Esophagus (tissue), 2 donors: ENCODE measurements around the gene B3GAT2. TPM values are rescaled to one million over a fixed set of nuclear protein-coding genes. Genes with fewer than 3 reads are reported as not detected.
A peak's percentile ranks its signal among the peaks of the same experiment; 100 is the strongest.

ENCODE experiments used
- H3K27ac ChIP-seq, 2 donors: one replicate each; pipeline ENCODE4 v1.5.1; 2013; ENCODE audit warnings: low read depth in 2 of 2, mild to moderate bottlenecking in 2 of 2, inconsistent platforms in 1 of 2, low read length in 1 of 2, moderate library complexity in 1 of 2
- H3K27me3 ChIP-seq, 2 donors: one replicate each; pipeline ENCODE4 v1.6.1; 2013; ENCODE audit warnings: low read length in 2 of 2, control low read depth in 1 of 2, mild to moderate bottlenecking in 1 of 2; ENCODE audit not compliant: insufficient read depth in 2 of 2, control insufficient read depth in 1 of 2
- H3K36me3 ChIP-seq, 2 donors: one replicate each; pipeline ENCODE4 v1.6.1; 2013; ENCODE audit warnings: low read length in 1 of 2; ENCODE audit not compliant: control insufficient read depth in 2 of 2, insufficient read depth in 2 of 2
- H3K4me1 ChIP-seq, 2 donors: one replicate each; pipeline ENCODE4 v1.6.1; 2013; ENCODE audit warnings: low read length in 1 of 2; ENCODE audit not compliant: control insufficient read depth in 2 of 2, insufficient read depth in 2 of 2
- H3K4me3 ChIP-seq, 2 donors: one replicate each; pipeline ENCODE4 v1.5.1; 2013; ENCODE audit warnings: low read length in 2 of 2, mild to moderate bottlenecking in 2 of 2, low read depth in 1 of 2, moderate library complexity in 1 of 2
- H3K9me3 ChIP-seq, 2 donors: one replicate each; pipeline ENCODE4 v1.6.1; 2013; ENCODE audit warnings: mild to moderate bottlenecking in 2 of 2, low read depth in 1 of 2, low read length in 1 of 2, moderate library complexity in 1 of 2; ENCODE audit not compliant: control insufficient read depth in 2 of 2, insufficient read depth in 1 of 2
- WGBS, 2 donors: extraction: QIAGEN DNeasy Blood & Tissue Kit; methylation state at CpG; one replicate each; pipeline ENCODE4 v1.1.7; 2013; 5-methylcytosine and 5-hydroxymethylcytosine counted together
- polyA plus RNA-seq, 2 donors: library from polyadenylated mRNA; stranded (reverse); fragments of 200-250 nt; gene quantifications; one replicate each; pipeline ENCODE4 v1.2.3, GENCODE V29; 2013
- donor health status: healthy with polysubstance abuse.
- donor health status: Bipolar disorder and iron deficiency.

Gene B3GAT2
- polyA plus RNA-seq, 2 donors = 0.08 to 0.10 TPM

DNA sequence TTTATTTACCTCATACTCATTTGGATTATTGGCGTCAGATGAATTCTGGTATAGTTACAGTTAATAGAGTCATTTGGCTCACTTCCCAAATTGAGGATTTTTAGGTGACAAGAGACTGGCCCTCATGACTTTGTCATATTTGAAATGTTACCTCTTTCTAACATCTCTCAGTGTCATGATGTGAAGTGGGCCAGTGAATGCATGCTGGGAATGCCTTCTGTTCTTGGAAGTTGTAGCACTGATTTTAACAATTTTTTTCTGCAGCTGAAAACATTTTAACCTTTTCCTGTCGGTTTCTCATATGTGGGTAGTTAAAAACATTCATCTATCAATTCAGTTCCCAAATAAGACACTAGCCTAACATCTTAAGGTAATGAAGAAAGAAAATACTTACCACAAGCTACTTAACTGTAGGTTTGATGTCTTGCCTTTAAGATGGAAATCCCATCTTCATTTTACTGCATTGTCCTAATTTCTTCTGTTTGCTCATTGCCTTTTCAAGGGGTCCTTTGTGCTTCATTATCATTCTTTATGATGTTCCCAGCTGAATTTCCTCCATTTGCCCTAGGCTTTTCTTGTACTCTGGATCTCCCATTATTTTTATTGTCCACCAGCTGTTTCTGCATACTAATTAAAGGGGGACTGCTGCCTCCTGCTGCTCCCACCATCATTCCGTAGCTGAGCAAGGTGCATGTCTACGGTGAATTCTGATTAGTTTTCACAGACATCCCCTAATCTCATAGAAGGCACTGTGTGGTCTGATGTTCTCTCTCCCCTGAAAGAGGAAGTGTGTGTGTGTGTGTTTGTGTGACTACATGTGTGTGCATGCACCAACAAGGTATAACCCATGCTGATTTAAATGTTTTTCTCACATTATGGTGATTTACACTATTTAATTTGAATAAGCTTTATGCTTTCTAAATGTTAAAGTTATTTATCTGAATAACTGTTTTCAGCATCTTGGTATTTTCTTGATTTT lies 109.5 kb downstream of the B3GAT2 start:
- Histone ChIP-seq H3K36me3 (no peaks in the 10 kb centered on the region), H3K4me3 (no peak overlapping the region), H3K27ac (no peak overlapping the region), H3K4me1 (peaks cover 0 to 6% of the 10 kb centered on the region in 2 donors), H3K9me3 (no peaks in the 10 kb centered on the region), H3K27me3 (no peaks in the 10 kb centered on the region)
- WGBS, 2 donors = 88 to 92% methylated on average over 4 of the region's 4 CpGs

GRCh38 chr6:70846207-70846835 lies 110.5 kb downstream of the B3GAT2 start:
- WGBS, 2 donors = 61 to 79% methylated on average over 8 of the region's 8 CpGs
- no peaks in the 10 kb centered on the region for H3K36me3 ChIP-seq

DNA sequence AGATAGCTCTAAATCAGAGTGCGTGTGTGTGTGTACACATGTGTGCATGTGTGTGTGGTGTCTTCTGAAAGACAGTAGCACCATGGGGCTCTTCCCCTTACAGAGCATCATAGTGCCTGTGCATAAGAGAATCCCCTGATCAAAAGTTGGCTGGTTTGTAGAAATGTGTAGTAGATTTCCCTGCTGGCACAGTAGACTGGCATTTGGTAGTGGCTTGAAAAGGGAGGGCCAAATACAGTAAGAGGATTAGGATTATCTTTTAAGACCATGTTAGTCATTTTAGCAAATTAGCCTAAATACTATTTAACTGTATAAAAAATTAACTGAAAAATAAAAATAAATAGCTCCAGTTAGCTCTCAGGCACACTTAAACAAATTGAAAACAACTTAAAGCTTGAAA lies 112.6 kb downstream of the B3GAT2 start:
- WGBS, 2 donors = 96 to 100% methylated on average over 1 of the region's 1 CpG
- Histone ChIP-seq H3K36me3 (peaks cover 0 to 2% of the 10 kb centered on the region in 2 donors), H3K27me3 (no peaks in the 10 kb centered on the region), H3K27ac (no peak overlapping the region), H3K9me3 (no peaks in the 10 kb centered on the region), H3K4me3 (no peak overlapping the region), H3K4me1 (peaks cover 0 to 6% of the 10 kb centered on the region in 2 donors)

More at GRCh38 chr6:70846207-70846835, 110.5 kb downstream of the B3GAT2 start:
- Histone ChIP-seq H3K4me1 (peaks cover 0 to 6% of the 10 kb centered on the region in 2 donors), H3K27ac (peak overlapping the region in 1 of 2 donors; percentile 53), H3K27me3 (no peaks in the 10 kb centered on the region), H3K4me3 (no peak overlapping the region), H3K9me3 (no peaks in the 10 kb centered on the region)

- no peaks in the 10 kb centered on the region for H3K27me3 ChIP-seq
- peaks cover 0 to 2% of the 10 kb centered on the region in 2 donors for H3K36me3 ChIP-seq
- no peak overlapping the region for H3K4me3 ChIP-seq
- H3K9me3 ChIP-seq = no peaks in the 10 kb centered on the region
- no peak overlapping the region for H3K27ac ChIP-seq
- 87 to 90% methylated on average over 4 of the region's 4 CpGs for WGBS, 2 donors
- peaks cover 0 to 6% of the 10 kb centered on the region in 2 donors for H3K4me1 ChIP-seq
Measured at GRCh38 chr6:70843328-70843918, 113.4 kb downstream of the B3GAT2 start.

GRCh38 chr6:70842541-70842940 lies 114.3 kb downstream of the B3GAT2 start:
- peaks cover 0 to 6% of the 10 kb centered on the region in 2 donors for H3K4me1 ChIP-seq
- peaks cover 0 to 2% of the 10 kb centered on the region in 2 donors for H3K36me3 ChIP-seq
- no peaks in the 10 kb centered on the region for H3K9me3 ChIP-seq
- no peak overlapping the region for H3K4me3 ChIP-seq
- 97 to 98% methylated on average over 8 of the region's 8 CpGs for WGBS, 2 donors
- no peak overlapping the region for H3K27ac ChIP-seq
- H3K27me3 ChIP-seq = no peaks in the 10 kb centered on the region

DNA sequence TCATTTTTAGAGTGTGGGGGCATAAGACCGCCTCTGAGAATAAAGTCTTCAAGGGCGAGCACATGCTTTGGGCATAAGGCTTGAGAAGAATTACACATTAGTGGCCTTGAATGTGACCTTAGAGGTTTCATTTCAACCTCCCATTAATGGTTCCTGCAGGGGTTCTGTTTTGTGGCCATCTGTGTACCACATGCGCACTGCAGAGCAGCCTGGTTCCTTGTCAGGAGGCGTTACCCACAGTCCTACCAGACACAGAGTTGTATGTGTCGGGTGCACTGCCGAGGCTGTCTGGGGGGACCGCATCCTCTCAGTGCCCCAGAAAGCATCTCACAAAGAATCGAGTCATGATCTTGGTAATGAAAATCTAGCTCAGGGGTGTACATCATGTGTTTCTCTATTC lies 115.7 kb downstream of the B3GAT2 start:
- no peak overlapping the region for H3K27ac ChIP-seq
- H3K4me1 ChIP-seq = peaks cover 0 to 2% of the 10 kb centered on the region in 2 donors
- WGBS, 2 donors = 96 to 97% methylated on average over 8 of the region's 8 CpGs
- no peaks in the 10 kb centered on the region for H3K9me3 ChIP-seq
- H3K4me3 ChIP-seq = no peak overlapping the region
- peaks cover 0 to 2% of the 10 kb centered on the region in 2 donors for H3K36me3 ChIP-seq
- no peaks in the 10 kb centered on the region for H3K27me3 ChIP-seq

DNA sequence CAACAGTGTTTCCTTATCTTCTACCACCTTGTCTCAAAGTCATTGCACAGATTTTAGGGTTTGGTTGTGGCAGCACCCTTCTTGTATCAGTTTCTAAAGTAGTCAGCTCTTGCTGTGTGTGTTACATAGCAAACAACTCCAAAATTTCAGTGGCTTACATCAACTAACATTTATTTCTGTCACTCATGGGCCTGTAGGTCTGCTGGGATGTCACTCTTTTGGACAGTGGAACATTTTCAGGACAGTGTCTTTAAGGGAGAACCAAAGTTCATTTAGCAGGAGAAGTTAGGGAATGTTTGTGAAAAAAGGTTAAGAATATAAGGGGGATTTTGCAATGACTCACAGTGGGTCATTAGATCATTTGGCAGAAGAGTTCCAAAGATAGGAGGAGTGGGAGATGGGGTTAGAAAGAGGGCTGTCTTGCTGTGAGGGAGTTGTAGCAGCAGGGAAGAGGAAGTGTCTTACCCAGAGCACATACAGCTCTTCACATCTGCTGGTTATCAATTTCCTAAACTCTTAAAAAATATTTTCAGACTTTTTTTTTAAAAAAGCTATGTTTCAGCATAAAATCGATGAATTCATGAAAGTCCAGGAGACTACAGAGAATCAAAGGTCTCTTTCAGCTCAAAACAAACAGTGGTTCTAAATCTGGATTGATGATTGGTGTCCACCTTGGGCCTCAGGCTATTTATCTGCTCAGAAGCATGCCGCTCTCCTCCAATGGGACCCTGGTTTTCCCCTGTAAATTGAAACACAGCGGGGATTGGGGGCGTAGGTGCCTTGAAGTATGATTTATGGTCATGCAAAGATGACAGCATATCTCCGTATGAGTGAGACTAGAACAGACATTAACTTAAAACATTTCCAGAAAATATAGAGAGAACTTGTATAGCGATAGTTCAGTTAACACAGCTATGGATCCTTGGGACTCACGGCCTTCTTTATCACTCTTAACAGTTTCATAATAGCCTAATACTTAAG lies 117.3 kb downstream of the B3GAT2 start:
- peaks cover 0 to 2% of the 10 kb centered on the region in 2 donors for H3K36me3 ChIP-seq
- H3K27ac ChIP-seq = no peak overlapping the region
- no peak overlapping the region for H3K4me3 ChIP-seq
- 93 to 96% methylated on average over 7 of the region's 7 CpGs for WGBS, 2 donors
- no peaks in the 10 kb centered on the region for H3K9me3 ChIP-seq
- H3K27me3 ChIP-seq = no peaks in the 10 kb centered on the region
- no peaks in the 10 kb centered on the region for H3K4me1 ChIP-seq

DNA sequence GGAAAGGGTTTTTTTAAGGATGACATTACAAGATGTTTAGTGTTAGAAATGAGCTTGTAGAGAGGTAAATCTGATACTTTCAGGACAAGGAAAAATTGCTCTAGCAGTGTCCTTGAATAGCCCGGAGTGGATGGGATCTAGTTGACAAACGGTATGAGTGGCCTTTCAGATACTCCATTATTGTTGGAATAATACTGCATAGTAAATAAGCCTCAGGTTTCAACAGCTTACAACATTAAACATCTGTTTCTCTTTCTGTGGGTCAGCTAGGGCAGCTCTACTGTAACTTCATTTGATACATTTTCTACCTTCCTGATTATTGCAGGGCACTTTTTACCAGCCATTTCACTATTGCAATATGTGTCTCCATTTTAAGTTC lies 118.0 kb downstream of the B3GAT2 start:
- H3K9me3 ChIP-seq = no peaks in the 10 kb centered on the region
- H3K27ac ChIP-seq = no peak overlapping the region
- 85 to 92% methylated on average over 2 of the region's 2 CpGs for WGBS, 2 donors
- no peak overlapping the region for H3K4me3 ChIP-seq
- H3K27me3 ChIP-seq = no peaks in the 10 kb centered on the region
- no peaks in the 10 kb centered on the region for H3K4me1 ChIP-seq
- H3K36me3 ChIP-seq = peaks cover 0 to 2% of the 10 kb centered on the region in 2 donors

DNA sequence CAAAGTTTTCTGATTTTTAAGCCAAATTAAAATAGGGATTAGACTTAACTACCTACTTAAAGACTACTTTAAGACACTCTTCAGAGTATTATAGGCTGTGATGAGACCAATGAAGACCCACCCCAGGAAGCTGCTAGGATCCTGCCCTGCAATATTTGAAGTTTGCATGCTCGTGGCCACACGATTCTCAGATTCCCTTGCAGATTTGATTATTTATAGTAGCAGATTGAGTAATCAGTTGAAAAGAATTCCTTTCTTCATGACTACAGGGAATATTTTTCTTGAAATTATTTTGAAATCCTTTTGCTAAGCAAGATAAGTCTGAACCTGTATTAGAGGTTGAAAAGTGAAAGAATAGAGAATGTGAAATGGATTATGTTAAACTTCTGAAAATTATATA lies 122.3 kb downstream of the B3GAT2 start:
- 30 to 51% methylated on average over 2 of the region's 2 CpGs for WGBS, 2 donors
- H3K9me3 ChIP-seq = no peaks in the 10 kb centered on the region

More for the DNA sequence above, 122.3 kb downstream of the B3GAT2 start:
- H3K4me3 ChIP-seq = no peak overlapping the region
- H3K27ac ChIP-seq = no peak overlapping the region
- no peaks in the 10 kb centered on the region for H3K4me1 ChIP-seq
- no peaks in the 10 kb centered on the region for H3K27me3 ChIP-seq
- no peaks in the 10 kb centered on the region for H3K36me3 ChIP-seq
